ENCODE results near the gene NDST1.

DNA sequence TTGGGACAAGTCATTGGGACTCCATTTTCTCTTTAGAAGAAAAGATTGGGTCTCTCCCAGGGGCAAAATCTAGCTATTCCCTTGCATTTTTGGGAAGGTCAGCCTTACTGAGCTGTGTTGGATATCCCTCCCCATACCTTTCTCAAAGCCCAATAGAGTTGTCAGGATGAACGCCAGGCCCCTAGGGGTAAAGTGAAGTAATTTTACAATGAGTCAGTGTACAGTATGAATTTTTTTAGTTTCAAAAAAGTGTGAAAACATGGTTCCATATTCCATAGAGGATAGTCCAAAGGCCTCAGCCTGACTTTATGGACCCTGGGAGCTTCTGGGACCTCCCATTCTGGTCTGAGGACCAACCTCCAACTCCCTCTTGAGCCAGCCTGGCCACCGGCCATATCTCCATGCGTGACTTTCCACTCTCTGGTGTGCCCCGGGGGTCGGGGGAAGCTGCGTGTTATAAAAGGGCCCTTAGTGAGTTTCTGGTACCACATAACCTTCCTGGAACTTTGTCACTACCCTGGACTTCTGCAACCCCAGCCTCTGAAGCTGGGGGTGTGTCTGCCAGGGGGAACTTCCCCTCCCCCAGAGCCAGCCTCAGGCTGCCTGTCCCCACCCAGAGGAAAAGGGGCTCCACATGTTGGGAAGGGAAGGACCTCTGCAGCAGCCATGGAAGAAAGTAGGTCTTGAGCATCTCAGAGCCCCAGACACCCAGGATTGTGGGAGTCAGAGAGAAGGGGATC is 80.1 kb downstream of the NDST1 start:
- no peak for TF ChIP-seq POLR2A (IDR thresholded peaks at IDR 0.05; ENCODE audit: low read length)
- TF ChIP-seq, protein P1, sequence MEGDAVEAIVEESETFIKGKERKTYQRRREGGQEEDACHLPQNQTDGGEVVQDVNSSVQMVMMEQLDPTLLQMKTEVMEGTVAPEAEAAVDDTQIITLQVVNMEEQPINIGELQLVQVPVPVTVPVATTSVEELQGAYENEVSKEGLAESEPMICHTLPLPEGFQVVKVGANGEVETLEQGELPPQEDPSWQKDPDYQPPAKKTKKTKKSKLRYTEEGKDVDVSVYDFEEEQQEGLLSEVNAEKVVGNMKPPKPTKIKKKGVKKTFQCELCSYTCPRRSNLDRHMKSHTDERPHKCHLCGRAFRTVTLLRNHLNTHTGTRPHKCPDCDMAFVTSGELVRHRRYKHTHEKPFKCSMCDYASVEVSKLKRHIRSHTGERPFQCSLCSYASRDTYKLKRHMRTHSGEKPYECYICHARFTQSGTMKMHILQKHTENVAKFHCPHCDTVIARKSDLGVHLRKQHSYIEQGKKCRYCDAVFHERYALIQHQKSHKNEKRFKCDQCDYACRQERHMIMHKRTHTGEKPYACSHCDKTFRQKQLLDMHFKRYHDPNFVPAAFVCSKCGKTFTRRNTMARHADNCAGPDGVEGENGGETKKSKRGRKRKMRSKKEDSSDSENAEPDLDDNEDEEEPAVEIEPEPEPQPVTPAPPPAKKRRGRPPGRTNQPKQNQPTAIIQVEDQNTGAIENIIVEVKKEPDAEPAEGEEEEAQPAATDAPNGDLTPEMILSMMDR (IDR thresholded peaks at IDR 0.05), result no peak
- TF ChIP-seq NPAS2 (CRISPR knock-in tag; IDR thresholded peaks at IDR 0.05; ENCODE audit: borderline replicate concordance), result no peak
- no peak for TF ChIP-seq RNF2 (IDR thresholded peaks at IDR 0.05; ENCODE audit: borderline replicate concordance, low read depth)
- TF ChIP-seq, protein P2, sequence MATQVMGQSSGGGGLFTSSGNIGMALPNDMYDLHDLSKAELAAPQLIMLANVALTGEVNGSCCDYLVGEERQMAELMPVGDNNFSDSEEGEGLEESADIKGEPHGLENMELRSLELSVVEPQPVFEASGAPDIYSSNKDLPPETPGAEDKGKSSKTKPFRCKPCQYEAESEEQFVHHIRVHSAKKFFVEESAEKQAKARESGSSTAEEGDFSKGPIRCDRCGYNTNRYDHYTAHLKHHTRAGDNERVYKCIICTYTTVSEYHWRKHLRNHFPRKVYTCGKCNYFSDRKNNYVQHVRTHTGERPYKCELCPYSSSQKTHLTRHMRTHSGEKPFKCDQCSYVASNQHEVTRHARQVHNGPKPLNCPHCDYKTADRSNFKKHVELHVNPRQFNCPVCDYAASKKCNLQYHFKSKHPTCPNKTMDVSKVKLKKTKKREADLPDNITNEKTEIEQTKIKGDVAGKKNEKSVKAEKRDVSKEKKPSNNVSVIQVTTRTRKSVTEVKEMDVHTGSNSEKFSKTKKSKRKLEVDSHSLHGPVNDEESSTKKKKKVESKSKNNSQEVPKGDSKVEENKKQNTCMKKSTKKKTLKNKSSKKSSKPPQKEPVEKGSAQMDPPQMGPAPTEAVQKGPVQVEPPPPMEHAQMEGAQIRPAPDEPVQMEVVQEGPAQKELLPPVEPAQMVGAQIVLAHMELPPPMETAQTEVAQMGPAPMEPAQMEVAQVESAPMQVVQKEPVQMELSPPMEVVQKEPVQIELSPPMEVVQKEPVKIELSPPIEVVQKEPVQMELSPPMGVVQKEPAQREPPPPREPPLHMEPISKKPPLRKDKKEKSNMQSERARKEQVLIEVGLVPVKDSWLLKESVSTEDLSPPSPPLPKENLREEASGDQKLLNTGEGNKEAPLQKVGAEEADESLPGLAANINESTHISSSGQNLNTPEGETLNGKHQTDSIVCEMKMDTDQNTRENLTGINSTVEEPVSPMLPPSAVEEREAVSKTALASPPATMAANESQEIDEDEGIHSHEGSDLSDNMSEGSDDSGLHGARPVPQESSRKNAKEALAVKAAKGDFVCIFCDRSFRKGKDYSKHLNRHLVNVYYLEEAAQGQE (IDR thresholded peaks at IDR 0.05), result no peak
- TF ChIP-seq CEBPB (IDR thresholded peaks at IDR 0.05), result no peak
- no peak for TF ChIP-seq SMC3 (IDR thresholded peaks at IDR 0.05)
- no peak for TF ChIP-seq EHMT2 (IDR thresholded peaks at IDR 0.05; ENCODE audit: low read depth)
- no peak for TF ChIP-seq ZNF302 (CRISPR knock-in tag; IDR thresholded peaks at IDR 0.05)
- TF ChIP-seq, protein P3, sequence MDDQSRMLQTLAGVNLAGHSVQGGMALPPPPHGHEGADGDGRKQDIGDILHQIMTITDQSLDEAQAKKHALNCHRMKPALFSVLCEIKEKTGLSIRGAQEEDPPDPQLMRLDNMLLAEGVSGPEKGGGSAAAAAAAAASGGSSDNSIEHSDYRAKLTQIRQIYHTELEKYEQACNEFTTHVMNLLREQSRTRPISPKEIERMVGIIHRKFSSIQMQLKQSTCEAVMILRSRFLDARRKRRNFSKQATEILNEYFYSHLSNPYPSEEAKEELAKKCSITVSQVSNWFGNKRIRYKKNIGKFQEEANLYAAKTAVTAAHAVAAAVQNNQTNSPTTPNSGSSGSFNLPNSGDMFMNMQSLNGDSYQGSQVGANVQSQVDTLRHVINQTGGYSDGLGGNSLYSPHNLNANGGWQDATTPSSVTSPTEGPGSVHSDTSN (IDR thresholded peaks at IDR 0.05), result no peak
- no peak for TF ChIP-seq MAFK (IDR thresholded peaks at IDR 0.05; ENCODE audit: partially characterized antibody)
- TF ChIP-seq, protein P4, sequence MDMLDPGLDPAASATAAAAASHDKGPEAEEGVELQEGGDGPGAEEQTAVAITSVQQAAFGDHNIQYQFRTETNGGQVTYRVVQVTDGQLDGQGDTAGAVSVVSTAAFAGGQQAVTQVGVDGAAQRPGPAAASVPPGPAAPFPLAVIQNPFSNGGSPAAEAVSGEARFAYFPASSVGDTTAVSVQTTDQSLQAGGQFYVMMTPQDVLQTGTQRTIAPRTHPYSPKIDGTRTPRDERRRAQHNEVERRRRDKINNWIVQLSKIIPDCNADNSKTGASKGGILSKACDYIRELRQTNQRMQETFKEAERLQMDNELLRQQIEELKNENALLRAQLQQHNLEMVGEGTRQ (IDR thresholded peaks at IDR 0.05), result no peak
